B cell (primary cell): ENCODE measurements around the gene NUPR1.

Experiments used
- CTCF ChIP-seq: fragments of 200-600 bp; IDR thresholded peaks from one replicate; pipeline ENCODE4 v1.8.0; 2022; ENCODE audit warnings: antibody characterized with exemption, mild to moderate bottlenecking
- EZH2 ChIP-seq: IDR thresholded peaks from 2 replicates; pipeline ENCODE4 v1.6.1; 2012; ENCODE audit warnings: borderline replicate concordance, low read depth, mild to moderate bottlenecking, moderate library complexity, low read length; ENCODE audit not compliant: insufficient read depth, poor library complexity, severe bottlenecking

GRCh38 chr16:28491970-28492474 is 46.8 kb downstream of the NUPR1 start, which contains the start of gene CLN3:
- TF ChIP-seq CTCF = no peak
- TF ChIP-seq EZH2 = no peak
